ENCODE results near the gene FAM120B.

DNA sequence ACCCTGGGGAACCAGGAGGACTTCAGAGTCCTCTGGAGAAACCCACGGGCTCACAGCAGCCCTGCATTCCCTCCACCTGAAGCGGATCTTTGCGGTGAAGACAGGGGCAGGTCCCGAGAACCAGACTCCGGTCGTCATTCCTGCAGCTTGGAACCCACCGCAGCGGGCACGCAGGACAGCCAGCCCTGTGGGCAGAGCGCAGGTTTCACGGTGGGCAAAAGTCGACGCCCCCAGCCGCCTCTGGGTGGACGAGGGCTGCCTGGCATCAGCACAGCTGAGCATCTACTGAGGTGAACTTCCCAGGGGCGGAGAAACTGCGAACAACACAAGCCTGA lies 128.2 kb downstream of the FAM120B start:
- TF ChIP-seq, protein P1, sequence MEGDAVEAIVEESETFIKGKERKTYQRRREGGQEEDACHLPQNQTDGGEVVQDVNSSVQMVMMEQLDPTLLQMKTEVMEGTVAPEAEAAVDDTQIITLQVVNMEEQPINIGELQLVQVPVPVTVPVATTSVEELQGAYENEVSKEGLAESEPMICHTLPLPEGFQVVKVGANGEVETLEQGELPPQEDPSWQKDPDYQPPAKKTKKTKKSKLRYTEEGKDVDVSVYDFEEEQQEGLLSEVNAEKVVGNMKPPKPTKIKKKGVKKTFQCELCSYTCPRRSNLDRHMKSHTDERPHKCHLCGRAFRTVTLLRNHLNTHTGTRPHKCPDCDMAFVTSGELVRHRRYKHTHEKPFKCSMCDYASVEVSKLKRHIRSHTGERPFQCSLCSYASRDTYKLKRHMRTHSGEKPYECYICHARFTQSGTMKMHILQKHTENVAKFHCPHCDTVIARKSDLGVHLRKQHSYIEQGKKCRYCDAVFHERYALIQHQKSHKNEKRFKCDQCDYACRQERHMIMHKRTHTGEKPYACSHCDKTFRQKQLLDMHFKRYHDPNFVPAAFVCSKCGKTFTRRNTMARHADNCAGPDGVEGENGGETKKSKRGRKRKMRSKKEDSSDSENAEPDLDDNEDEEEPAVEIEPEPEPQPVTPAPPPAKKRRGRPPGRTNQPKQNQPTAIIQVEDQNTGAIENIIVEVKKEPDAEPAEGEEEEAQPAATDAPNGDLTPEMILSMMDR (IDR thresholded peaks at IDR 0.05), result no peak
- TF ChIP-seq POLR2A (IDR thresholded peaks at IDR 0.05), result no peak
